Measurements from ENCODE around the gene RIMBP2.

Gene RIMBP2

DNA sequence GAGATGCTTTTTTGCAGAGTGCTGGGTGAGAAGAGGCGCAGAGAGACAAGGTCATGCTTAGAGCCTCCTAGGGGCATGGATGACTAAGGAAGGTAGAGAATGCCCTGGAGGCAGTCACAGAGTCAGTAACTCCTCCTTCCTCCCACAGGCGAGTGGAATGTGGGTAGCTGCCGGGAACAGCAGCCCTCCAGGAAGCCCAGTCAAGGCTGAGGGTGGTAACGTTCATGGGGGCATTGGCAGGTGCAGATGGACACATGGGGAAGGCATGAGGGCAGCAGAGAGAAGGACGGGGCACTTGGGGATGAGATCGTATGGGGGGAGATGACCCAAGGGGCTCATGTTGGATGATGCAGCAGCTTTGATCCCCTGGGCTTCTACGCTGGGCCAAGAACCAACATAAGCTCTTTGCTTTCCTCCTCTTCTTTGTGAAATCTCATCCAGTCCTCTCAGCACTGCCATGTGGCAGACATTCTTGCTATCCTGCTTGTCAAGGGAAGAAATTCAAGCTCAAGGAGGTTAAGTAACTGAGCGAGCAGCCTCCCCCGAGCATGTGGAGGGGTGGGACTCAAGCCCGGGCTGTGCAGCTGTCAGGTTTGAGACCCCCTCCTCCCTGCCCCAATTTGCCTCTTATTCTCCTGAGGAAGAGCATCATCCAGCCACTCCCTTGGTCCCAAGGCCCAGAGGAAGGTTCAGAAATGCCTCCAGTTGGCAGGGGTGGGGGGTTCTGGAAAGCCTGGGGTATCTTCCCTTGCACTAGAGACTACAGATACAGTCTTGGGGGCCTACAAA is 190.5 kb downstream of the RIMBP2 start:
- TF ChIP-seq, protein P1, sequence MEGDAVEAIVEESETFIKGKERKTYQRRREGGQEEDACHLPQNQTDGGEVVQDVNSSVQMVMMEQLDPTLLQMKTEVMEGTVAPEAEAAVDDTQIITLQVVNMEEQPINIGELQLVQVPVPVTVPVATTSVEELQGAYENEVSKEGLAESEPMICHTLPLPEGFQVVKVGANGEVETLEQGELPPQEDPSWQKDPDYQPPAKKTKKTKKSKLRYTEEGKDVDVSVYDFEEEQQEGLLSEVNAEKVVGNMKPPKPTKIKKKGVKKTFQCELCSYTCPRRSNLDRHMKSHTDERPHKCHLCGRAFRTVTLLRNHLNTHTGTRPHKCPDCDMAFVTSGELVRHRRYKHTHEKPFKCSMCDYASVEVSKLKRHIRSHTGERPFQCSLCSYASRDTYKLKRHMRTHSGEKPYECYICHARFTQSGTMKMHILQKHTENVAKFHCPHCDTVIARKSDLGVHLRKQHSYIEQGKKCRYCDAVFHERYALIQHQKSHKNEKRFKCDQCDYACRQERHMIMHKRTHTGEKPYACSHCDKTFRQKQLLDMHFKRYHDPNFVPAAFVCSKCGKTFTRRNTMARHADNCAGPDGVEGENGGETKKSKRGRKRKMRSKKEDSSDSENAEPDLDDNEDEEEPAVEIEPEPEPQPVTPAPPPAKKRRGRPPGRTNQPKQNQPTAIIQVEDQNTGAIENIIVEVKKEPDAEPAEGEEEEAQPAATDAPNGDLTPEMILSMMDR (conservative IDR thresholded peaks at IDR 0.05; ENCODE audit: low read depth, low read length) = no peak
- Histone ChIP-seq H3K9ac (no peak overlapping the region), H4K20me1 (ENCODE audit: insufficient read depth) (no peaks in the 10 kb centered on the region), H3K79me2 (ENCODE audit: insufficient read depth, low read depth) (no peaks in the 10 kb centered on the region), H3K36me3 (ENCODE audit: insufficient read depth) (no peaks in the 10 kb centered on the region), H3K27ac (no peak overlapping the region), H2AFZ (ENCODE audit: low read depth) (no peak overlapping the region), H3K4me1 (ENCODE audit: low read depth, poor library complexity, severe bottlenecking) (no peaks in the 10 kb centered on the region), H3K4me3 (IDR thresholded peaks at IDR 0.05; ENCODE audit: insufficient read depth, low read depth, low read length) (no peak overlapping the region), H3K27me3 (ENCODE audit: insufficient read depth, low read depth) (no peaks in the 10 kb centered on the region), H3K4me2 (no peak overlapping the region)

DNA sequence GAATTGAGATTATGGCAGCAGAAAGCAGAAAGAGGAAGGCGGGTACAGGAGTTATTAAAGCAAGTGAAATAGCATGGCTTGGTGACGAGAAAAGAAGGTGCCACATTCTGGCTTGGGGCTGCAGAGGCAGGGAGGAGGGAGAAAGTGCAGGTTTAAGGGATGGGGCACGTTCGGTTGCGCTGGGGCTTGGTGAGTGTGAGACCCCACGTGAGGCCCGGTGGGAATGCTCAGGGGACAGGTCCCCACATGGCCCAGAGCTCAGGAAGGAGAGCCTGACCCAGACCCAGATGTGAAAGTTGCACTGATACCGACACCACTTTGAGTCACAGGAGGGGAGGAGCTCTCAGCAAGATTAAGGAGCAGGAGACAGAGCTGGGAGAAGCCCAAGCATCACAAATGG is 191.3 kb downstream of the RIMBP2 start:
- Histone ChIP-seq H3K4me3 (IDR thresholded peaks at IDR 0.05; ENCODE audit: insufficient read depth, low read depth, low read length) (no peak overlapping the region), H2AFZ (ENCODE audit: low read depth) (no peak overlapping the region), H3K27ac (no peak overlapping the region), H3K79me2 (ENCODE audit: insufficient read depth, low read depth) (no peaks in the 10 kb centered on the region), H3K4me1 (ENCODE audit: low read depth, poor library complexity, severe bottlenecking) (no peaks in the 10 kb centered on the region), H4K20me1 (ENCODE audit: insufficient read depth) (no peaks in the 10 kb centered on the region), H3K36me3 (ENCODE audit: insufficient read depth) (no peaks in the 10 kb centered on the region), H3K27me3 (ENCODE audit: insufficient read depth, low read depth) (no peaks in the 10 kb centered on the region), H3K9ac (no peak overlapping the region), H3K4me2 (no peak overlapping the region)
- TF ChIP-seq, protein P1 (conservative IDR thresholded peaks at IDR 0.05; ENCODE audit: low read depth, low read length) = no peak

DNA sequence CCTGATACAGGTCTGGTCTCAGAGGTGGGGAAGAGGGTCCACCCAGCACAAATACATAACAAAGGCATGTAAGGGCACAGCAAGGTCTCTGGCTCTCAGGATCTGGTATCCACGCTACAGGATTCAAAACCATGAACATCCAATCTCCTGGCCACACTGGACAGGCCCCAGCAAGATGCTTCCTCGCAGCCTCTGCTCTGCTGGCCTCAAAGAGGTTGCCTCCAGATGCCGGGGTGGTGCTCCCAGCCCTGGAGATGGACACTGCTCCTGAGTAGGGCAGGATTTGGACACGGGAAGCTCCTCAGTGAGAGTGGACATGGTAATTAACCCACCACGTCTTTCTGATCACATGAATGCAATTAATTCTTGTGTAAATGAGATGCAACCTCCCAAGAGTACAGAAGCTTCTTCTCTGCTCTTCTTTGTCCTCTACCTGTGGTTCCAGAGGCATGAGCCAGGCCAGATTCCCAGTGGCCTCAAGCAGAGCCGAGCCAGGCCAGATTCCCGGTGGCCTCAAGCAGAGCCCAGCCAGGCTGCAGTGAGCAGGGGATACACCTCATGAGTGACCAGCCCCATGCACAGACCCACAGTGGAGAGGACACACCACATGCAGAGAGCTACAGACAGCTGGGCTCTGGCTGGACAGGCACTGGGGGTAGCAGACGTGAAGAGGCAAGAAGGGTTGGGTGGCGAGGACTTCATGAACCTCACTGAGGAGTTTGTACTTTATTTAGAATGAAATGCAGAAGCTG is 192.1 kb downstream of the RIMBP2 start:
- H3K4me3 ChIP-seq (IDR thresholded peaks at IDR 0.05; ENCODE audit: insufficient read depth, low read depth, low read length) = no peak overlapping the region
- no peak overlapping the region for H3K4me2 ChIP-seq
- H3K9ac ChIP-seq = no peak overlapping the region
- H4K20me1 ChIP-seq (ENCODE audit: insufficient read depth) = no peaks in the 10 kb centered on the region
- no peaks in the 10 kb centered on the region for H3K27me3 ChIP-seq (ENCODE audit: insufficient read depth, low read depth)
- H3K27ac ChIP-seq = no peak overlapping the region
- H3K36me3 ChIP-seq (ENCODE audit: insufficient read depth) = no peaks in the 10 kb centered on the region
- H2AFZ ChIP-seq (ENCODE audit: low read depth) = no peak overlapping the region
- H3K79me2 ChIP-seq (ENCODE audit: insufficient read depth, low read depth) = no peaks in the 10 kb centered on the region
- no peaks in the 10 kb centered on the region for H3K4me1 ChIP-seq (ENCODE audit: low read depth, poor library complexity, severe bottlenecking)
- TF ChIP-seq, protein P1 (conservative IDR thresholded peaks at IDR 0.05; ENCODE audit: low read depth, low read length) = no peak

DNA sequence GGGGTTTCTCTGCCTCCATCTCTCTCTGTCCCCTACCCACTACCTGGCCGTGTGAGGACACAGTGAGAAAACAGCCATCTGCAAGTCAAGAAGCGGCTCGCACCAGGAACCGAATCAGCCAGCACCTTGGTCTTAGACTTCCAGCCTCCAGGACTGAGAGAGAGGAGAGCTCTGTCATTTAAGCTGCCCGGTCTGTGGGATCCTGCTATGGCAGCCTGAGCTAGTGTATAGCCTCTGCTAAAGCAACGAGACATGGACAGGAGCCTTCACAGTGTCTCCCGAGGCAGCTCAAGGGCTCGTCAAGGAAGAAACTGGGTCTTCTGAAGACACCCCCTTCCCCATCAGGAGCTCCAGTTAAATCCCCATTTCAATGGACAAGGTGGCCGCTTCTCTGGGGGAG is 192.9 kb downstream of the RIMBP2 start:
- Histone ChIP-seq H3K36me3 (ENCODE audit: insufficient read depth) (no peaks in the 10 kb centered on the region), H3K79me2 (ENCODE audit: insufficient read depth, low read depth) (no peaks in the 10 kb centered on the region), H3K9ac (no peak overlapping the region), H2AFZ (ENCODE audit: low read depth) (no peak overlapping the region), H3K27ac (no peak overlapping the region), H3K4me1 (ENCODE audit: low read depth, poor library complexity, severe bottlenecking) (no peaks in the 10 kb centered on the region), H3K27me3 (ENCODE audit: insufficient read depth, low read depth) (no peaks in the 10 kb centered on the region), H3K4me3 (IDR thresholded peaks at IDR 0.05; ENCODE audit: insufficient read depth, low read depth, low read length) (no peak overlapping the region), H4K20me1 (ENCODE audit: insufficient read depth) (no peaks in the 10 kb centered on the region), H3K4me2 (no peak overlapping the region)
- TF ChIP-seq, protein P1 (conservative IDR thresholded peaks at IDR 0.05; ENCODE audit: low read depth, low read length) = no peak
